Measurements from ENCODE around the gene DSCAML1. TPM values are rescaled to one million over a fixed set of nuclear protein-coding genes. Genes with fewer than 3 reads are reported as not detected.

Gene DSCAML1
- total and polyA plus RNA-seq, 2 donors = 0.32 to 0.47 TPM

DNA sequence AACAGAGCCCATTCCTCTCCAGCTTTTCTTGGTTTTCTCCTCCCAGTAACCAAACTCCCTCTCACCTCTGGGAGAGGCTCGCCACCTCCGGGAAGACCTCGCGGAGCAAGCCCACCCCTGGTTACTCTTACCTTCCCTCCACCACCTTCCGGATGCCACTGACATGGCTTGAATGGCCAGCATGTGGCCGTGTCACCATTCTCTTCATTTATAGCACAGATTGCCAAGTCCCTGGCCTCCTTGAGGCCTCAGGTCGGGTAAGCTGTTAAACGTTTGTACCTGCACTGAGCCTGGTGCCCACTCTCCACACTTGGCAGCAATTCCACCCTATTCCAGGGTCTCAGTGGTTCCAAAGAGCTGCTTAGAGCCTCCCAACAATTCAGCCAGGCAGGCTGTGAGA is 35.5 kb upstream of the DSCAML1 start:
- no peak for DNase-seq (ENCODE audit: low read depth in 6 of 9, low spot score in 9 of 9)
- Histone ChIP-seq H3K27me3 (ENCODE audit: control insufficient read depth in 2 of 2, insufficient read depth in 1 of 2, low read length in 1 of 2) (no peaks in the 10 kb centered on the region), H3K36me3 (ENCODE audit: control insufficient read depth in 2 of 2, insufficient read depth in 2 of 2, low read length in 1 of 2) (no peaks in the 10 kb centered on the region), H3K4me3 (ENCODE audit: low read length in 2 of 2) (no peak overlapping the region), H3K4me1 (ENCODE audit: control insufficient read depth in 2 of 2, insufficient read depth in 2 of 2, low read length in 2 of 2) (peaks cover 43 to 64% of the 10 kb centered on the region in 2 donors), H3K27ac (ENCODE audit: low read depth in 1 of 2, low read length in 1 of 2) (peak overlapping the region in 1 of 2 donors; percentile 3), H3K9me3 (ENCODE audit: control insufficient read depth in 2 of 2, insufficient read depth in 1 of 2, low read length in 1 of 2) (no peaks in the 10 kb centered on the region)
- WGBS = 92% methylated on average over 8 of the region's 8 CpGs

DNA sequence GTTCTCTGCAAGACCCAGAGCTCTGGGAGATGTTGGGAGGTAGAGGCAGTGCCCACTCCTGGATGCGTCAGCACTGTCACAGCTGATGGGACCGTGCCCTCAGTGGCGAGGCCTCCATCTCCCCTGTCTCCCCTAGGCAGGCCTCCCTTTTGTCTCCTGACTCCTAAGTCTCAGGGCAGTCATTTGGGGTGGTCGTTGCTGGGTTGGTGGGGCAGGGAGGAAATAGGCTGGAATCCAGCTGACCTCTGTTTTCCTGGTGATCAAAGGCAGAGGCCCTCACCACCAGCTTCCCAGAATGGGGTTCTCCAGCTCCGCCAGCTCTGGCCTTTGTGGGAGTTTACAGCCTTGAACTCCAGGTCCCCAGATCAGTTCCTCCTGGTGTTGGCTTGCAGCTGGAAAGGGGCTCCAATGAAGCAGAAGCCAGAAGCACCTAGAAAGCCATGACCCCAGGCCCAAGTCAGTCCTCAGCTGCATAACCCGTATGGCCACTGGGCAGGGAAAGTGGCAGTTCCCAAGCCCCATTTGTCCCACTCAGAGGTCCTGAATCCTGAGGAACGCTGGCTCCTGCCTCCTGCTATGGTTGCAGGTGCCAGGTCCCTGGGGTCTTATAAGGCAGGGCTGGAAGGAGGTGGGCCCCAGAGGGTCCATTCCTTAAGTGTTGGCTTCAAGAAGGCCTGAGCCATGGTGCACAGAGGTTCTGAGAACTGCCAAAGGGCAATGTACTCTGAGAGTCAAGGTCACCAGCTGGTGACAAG is 34.8 kb upstream of the DSCAML1 start:
- Histone ChIP-seq H3K9me3 (ENCODE audit: control insufficient read depth in 2 of 2, insufficient read depth in 1 of 2, low read length in 1 of 2) (no peaks in the 10 kb centered on the region), H3K27me3 (ENCODE audit: control insufficient read depth in 2 of 2, insufficient read depth in 1 of 2, low read length in 1 of 2) (no peaks in the 10 kb centered on the region), H3K4me3 (ENCODE audit: low read length in 2 of 2) (no peak overlapping the region), H3K27ac (ENCODE audit: low read depth in 1 of 2, low read length in 1 of 2) (peak overlapping the region in 1 of 2 donors; percentile 59), H3K4me1 (ENCODE audit: control insufficient read depth in 2 of 2, insufficient read depth in 2 of 2, low read length in 2 of 2) (peaks cover 43 to 65% of the 10 kb centered on the region in 2 donors), H3K36me3 (ENCODE audit: control insufficient read depth in 2 of 2, insufficient read depth in 2 of 2, low read length in 1 of 2) (no peaks in the 10 kb centered on the region)
- WGBS = 86% methylated on average over 7 of the region's 7 CpGs
- no peak for DNase-seq (ENCODE audit: low read depth in 6 of 9, low spot score in 9 of 9)

DNA sequence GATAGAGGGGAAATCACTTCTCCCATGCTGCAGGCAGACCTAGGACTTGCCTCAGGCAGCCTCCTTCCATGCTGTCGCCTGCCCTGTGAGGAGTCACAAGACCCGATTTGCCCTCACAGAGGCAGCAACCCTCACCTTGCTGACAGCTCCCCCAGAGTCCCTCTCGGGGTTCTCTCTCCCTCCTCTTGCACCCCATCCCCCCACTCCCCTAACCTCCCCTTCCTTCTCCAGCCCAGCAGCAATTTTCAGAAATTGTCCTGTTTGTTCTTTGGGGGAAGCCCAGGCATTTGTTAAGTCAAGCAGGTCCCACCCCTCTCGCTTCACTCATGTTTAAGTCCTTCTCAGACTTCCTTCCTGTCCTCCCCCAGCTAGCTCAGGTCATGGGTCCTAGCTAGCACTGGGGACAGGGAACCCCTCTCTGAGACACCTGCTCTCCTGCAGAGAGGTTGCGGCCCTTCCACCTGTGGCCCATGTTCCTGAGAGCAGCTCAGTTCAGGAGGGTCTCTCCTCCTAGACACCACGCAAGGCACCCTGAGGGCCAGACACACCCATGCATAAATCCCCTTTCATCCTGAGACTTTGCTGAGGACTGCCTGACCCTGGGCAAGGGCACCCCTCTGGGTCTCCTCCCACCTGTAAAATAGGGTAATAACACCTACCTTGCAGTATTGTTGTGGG is 33.8 kb upstream of the DSCAML1 start:
- Histone ChIP-seq H3K36me3 (ENCODE audit: control insufficient read depth in 2 of 2, insufficient read depth in 2 of 2, low read length in 1 of 2) (no peaks in the 10 kb centered on the region), H3K4me1 (ENCODE audit: control insufficient read depth in 2 of 2, insufficient read depth in 2 of 2, low read length in 2 of 2) (peaks cover 43 to 66% of the 10 kb centered on the region in 2 donors), H3K27ac (ENCODE audit: low read depth in 1 of 2, low read length in 1 of 2) (peak overlapping the region; percentile 47 to 59), H3K4me3 (ENCODE audit: low read length in 2 of 2) (no peak overlapping the region), H3K9me3 (ENCODE audit: control insufficient read depth in 2 of 2, insufficient read depth in 1 of 2, low read length in 1 of 2) (no peaks in the 10 kb centered on the region), H3K27me3 (ENCODE audit: control insufficient read depth in 2 of 2, insufficient read depth in 1 of 2, low read length in 1 of 2) (no peaks in the 10 kb centered on the region)
- peak in 2 of 9 donors; percentile 45 to 61 for DNase-seq (ENCODE audit: low read depth in 6 of 9, low spot score in 9 of 9)
- 19% methylated on average over 6 of the region's 6 CpGs for WGBS

DNA sequence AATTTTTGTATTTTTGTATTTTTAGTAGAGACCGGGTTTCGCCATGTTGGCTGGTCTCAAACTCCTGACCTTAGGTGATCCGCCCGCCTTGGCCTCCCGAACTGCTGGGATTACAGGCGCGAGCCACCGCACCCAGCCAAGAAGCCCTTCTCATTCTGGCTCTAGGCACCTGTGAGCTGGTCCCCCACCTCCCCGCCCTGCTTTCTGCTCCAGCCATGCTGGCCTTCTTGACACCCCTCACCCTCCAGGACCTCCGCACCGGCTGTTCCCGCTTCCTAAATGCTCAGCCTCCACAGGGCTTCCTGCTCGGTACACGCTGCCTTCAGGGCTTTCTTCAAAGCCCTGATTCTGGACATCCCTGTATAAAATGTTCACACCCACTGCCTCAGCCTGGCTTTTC is 33.1 kb upstream of the DSCAML1 start:
- H3K27ac ChIP-seq (ENCODE audit: low read depth in 1 of 2, low read length in 1 of 2) = peak overlapping the region; percentile 36 to 59
- no peaks in the 10 kb centered on the region for H3K36me3 ChIP-seq (ENCODE audit: control insufficient read depth in 2 of 2, insufficient read depth in 2 of 2, low read length in 1 of 2)
- H3K9me3 ChIP-seq (ENCODE audit: control insufficient read depth in 2 of 2, insufficient read depth in 1 of 2, low read length in 1 of 2) = no peaks in the 10 kb centered on the region
- H3K4me1 ChIP-seq (ENCODE audit: control insufficient read depth in 2 of 2, insufficient read depth in 2 of 2, low read length in 2 of 2) = peaks cover 47 to 74% of the 10 kb centered on the region in 2 donors
- H3K4me3 ChIP-seq (ENCODE audit: low read length in 2 of 2) = no peak overlapping the region
- no peaks in the 10 kb centered on the region for H3K27me3 ChIP-seq (ENCODE audit: control insufficient read depth in 2 of 2, insufficient read depth in 1 of 2, low read length in 1 of 2)
- WGBS = 95% methylated on average over 14 of the region's 14 CpGs
- no peak for DNase-seq (ENCODE audit: low read depth in 6 of 9, low spot score in 9 of 9)

DNA sequence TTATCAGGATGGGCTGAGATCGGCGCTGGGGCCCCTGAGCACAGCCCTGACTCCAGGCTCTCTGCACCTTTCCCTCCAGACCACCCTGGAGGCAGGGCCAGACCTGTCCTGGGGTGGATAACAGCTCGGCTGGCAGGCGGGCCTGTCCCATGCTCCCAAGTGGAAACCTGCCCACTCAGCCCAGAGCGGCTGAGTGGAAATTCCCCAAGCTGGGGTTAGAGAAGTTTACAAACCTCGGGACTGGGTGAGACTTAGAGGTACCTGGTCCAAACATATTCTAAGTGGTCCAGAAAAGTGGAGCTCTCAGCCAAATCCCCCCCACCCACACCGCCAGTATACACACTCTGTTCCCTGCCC is 32.3 kb upstream of the DSCAML1 start:
- Histone ChIP-seq H3K27ac (ENCODE audit: low read depth in 1 of 2, low read length in 1 of 2) (peak overlapping the region; percentile 67 to 87), H3K4me3 (ENCODE audit: low read length in 2 of 2) (no peak overlapping the region), H3K36me3 (ENCODE audit: control insufficient read depth in 2 of 2, insufficient read depth in 2 of 2, low read length in 1 of 2) (no peaks in the 10 kb centered on the region), H3K4me1 (ENCODE audit: control insufficient read depth in 2 of 2, insufficient read depth in 2 of 2, low read length in 2 of 2) (peaks cover 55 to 81% of the 10 kb centered on the region in 2 donors), H3K9me3 (ENCODE audit: control insufficient read depth in 2 of 2, insufficient read depth in 1 of 2, low read length in 1 of 2) (no peaks in the 10 kb centered on the region), H3K27me3 (ENCODE audit: control insufficient read depth in 2 of 2, insufficient read depth in 1 of 2, low read length in 1 of 2) (no peaks in the 10 kb centered on the region)
- no peak for DNase-seq (ENCODE audit: low read depth in 6 of 9, low spot score in 9 of 9)
- WGBS = 88% methylated on average over 7 of the region's 7 CpGs

DNA sequence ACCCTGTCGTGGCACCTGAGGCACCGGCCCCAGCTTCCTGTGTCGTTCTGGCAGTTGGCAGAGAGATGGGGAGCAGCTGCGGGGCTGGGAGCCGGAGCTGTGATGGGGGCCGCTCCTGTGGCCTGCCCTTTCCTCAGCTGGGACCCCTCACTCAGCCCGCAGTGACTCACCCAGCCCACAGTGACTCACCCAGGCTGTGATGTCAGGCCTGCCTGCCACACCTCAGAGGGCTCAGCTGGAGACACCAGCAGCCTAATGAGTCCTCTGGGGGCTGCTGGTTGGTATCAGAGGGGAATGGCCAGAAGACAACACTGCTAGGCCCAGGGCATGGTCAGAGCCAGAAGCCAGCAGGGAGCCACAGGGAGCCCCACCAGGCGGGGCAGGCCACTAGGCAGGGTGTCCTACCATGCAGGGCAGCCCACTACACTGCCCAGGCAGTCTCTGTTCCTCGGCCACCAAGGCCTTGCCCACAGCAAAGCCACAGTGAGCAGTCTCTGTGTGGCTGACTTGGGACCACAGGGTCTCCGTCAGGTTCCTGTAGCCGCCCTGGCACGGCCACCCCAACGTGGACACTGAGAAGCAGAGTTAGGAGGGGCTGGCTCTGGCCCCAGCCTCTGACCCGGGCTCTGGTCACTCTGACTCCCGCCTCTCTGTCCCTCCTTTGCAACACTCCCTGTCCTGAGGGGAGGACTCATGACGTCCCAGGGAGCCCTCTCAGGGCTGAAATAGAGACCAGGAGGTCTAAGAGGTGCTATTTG is 31.8 kb upstream of the DSCAML1 start:
- Histone ChIP-seq H3K4me1 (ENCODE audit: control insufficient read depth in 2 of 2, insufficient read depth in 2 of 2, low read length in 2 of 2) (peaks cover 60 to 84% of the 10 kb centered on the region in 2 donors), H3K9me3 (ENCODE audit: control insufficient read depth in 2 of 2, insufficient read depth in 1 of 2, low read length in 1 of 2) (no peaks in the 10 kb centered on the region), H3K36me3 (ENCODE audit: control insufficient read depth in 2 of 2, insufficient read depth in 2 of 2, low read length in 1 of 2) (no peaks in the 10 kb centered on the region), H3K27ac (ENCODE audit: low read depth in 1 of 2, low read length in 1 of 2) (peak overlapping the region; percentile 67 to 87), H3K4me3 (ENCODE audit: low read length in 2 of 2) (no peak overlapping the region), H3K27me3 (ENCODE audit: control insufficient read depth in 2 of 2, insufficient read depth in 1 of 2, low read length in 1 of 2) (no peaks in the 10 kb centered on the region)
- DNase-seq (ENCODE audit: low read depth in 6 of 9, low spot score in 9 of 9) = peak in 3 of 9 donors; percentile 63 to 77 (median 69)
- WGBS = 47% methylated on average over 16 of the region's 16 CpGs

DNA sequence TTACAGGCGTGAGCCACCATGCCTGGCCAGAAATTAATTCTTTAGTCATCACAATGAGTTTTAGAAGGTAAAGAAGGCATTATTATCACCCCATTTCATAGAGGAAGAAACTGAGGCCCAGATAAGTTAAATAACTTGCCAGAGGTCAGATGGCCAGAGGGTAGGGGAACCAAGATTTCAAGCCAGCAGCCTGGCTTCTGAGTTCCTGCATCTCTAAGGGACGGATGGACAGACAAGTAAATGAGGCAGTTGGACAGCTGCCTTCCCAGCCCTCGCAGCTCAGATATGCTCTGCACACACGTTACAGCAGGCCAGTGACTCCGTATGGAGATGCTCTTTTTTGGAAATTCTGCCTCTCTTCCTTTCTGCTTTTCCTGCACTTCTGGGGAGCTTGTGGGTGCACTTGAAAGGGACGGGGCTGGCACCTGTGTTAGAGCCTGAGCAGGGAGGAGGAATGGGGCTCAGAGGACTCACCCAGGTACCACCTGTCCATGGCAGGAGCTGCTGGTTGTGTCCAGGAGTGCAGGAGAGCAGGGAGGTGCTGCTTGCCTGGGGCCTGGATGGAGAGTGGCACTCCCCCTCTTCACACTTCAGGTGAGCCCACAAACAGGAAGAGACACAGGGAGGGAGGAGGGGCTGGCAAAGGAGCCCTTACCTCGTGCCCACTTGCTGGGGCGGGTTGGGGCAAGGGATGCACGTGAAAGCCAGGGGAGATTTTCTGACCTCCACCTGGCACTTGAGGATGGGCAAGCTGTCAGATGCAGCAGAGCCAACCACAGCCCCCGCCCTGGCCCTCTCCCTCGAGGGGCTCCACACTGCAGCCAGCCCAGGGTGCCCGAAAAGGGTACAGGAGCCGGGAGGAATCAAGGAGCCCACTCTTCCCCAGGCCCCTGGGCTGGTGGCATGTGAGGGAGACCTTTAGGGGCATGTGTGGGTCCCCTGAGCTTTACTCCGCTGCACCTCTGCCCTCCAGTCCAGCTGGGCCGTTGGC is 30.8 kb upstream of the DSCAML1 start:
- Histone ChIP-seq H3K4me1 (ENCODE audit: control insufficient read depth in 2 of 2, insufficient read depth in 2 of 2, low read length in 2 of 2) (peaks cover 70 to 85% of the 10 kb centered on the region in 2 donors), H3K4me3 (ENCODE audit: low read length in 2 of 2) (no peak overlapping the region), H3K27ac (ENCODE audit: low read depth in 1 of 2, low read length in 1 of 2) (peak overlapping the region; percentile 59 to 87), H3K27me3 (ENCODE audit: control insufficient read depth in 2 of 2, insufficient read depth in 1 of 2, low read length in 1 of 2) (no peaks in the 10 kb centered on the region), H3K9me3 (ENCODE audit: control insufficient read depth in 2 of 2, insufficient read depth in 1 of 2, low read length in 1 of 2) (no peaks in the 10 kb centered on the region), H3K36me3 (ENCODE audit: control insufficient read depth in 2 of 2, insufficient read depth in 2 of 2, low read length in 1 of 2) (no peaks in the 10 kb centered on the region)
- WGBS = 16% methylated on average over 15 of the region's 15 CpGs
- DNase-seq (ENCODE audit: low read depth in 6 of 9, low spot score in 9 of 9) = peak in 3 of 9 donors; percentile 45 to 73 (median 50)

DNA sequence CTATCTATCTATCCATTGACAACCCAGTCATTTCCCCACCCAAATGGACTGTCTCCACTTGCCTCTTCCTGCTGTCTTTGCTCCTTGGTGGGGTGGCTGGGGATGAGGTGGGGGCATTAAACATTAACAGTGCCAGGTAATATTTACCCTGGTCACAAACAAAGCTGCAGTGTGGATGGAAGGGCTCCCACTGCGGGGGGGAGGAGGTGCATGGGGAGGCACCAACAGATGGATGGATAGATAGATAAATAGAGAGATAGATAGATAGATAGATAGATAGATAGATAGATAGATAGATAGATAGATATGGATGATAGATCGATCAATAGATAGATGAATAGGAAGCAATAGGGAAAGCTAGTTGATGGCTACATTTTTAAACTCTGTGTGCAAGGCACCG is 29.8 kb upstream of the DSCAML1 start:
- H3K9me3 ChIP-seq (ENCODE audit: control insufficient read depth in 2 of 2, insufficient read depth in 1 of 2, low read length in 1 of 2) = no peaks in the 10 kb centered on the region
- H3K4me3 ChIP-seq (ENCODE audit: low read length in 2 of 2) = no peak overlapping the region
- WGBS = 77% methylated on average over 3 of the region's 3 CpGs
- no peak for DNase-seq (ENCODE audit: low read depth in 6 of 9, low spot score in 9 of 9)
- H3K27me3 ChIP-seq (ENCODE audit: control insufficient read depth in 2 of 2, insufficient read depth in 1 of 2, low read length in 1 of 2) = no peaks in the 10 kb centered on the region
- no peak overlapping the region for H3K27ac ChIP-seq (ENCODE audit: low read depth in 1 of 2, low read length in 1 of 2)
- H3K4me1 ChIP-seq (ENCODE audit: control insufficient read depth in 2 of 2, insufficient read depth in 2 of 2, low read length in 2 of 2) = peaks cover 74 to 85% of the 10 kb centered on the region in 2 donors
- no peaks in the 10 kb centered on the region for H3K36me3 ChIP-seq (ENCODE audit: control insufficient read depth in 2 of 2, insufficient read depth in 2 of 2, low read length in 1 of 2)

Data from thymus (tissue), 11 donors.